HepG2 (cell line): ENCODE measurements around the gene THAP5. TPM values are rescaled to one million over a fixed set of nuclear protein-coding genes. Genes with fewer than 3 reads are reported as not detected.

ENCODE experiments used
- ATAC-seq: fragments of 200-7000 bp; cut with Tn5 transposase; 3 replicates; pipeline ENCODE4 v1.9.1; 2020; ENCODE audit warnings: mild to moderate bottlenecking, moderate library complexity
- BruUV-seq: library from RNA; stranded (reverse); fragments of 400-500 nt; replicated peaks from 2 replicates; lab custom pipeline; 2021; lab: Mats Ljungman, UMichigan
- CTCF ChIA-PET: fragments of 300-600 bp; formaldehyde crosslinking; extraction: SDS; loops from one replicate; lab custom pipeline; 2021; ENCODE audit warnings: low total read pairs, inconsistent platforms, low intra/inter-chr PET ratio; lab: Yijun Ruan, JAX
- POLR2A ChIA-PET: fragments of 350-600 bp; sonication (Branson Sonifier 250); formaldehyde crosslinking; loops from one replicate; lab custom pipeline; 2020; ENCODE audit warnings: antibody characterized with exemption, inconsistent platforms; lab: Yijun Ruan, JAX
- DNase-seq: peaks from one replicate; pipeline ENCODE4 v3.0.0-alpha.2; 2015; ENCODE audit warnings: low spot score
- FAIRE-seq: peaks from 3 replicates; lab custom pipeline; 2011; peaks lifted over from hg19 to GRCh38; lab: Jason Lieb, UNC
- H2AFZ ChIP-seq: one replicate; pipeline ENCODE4 v1.6.1; 2011; ENCODE audit warnings: low read length, inconsistent platforms
- H3K27ac ChIP-seq: fragments of 300-600 bp; 3 replicates; pipeline ENCODE4 v1.8.0; 2011; ENCODE audit warnings: mixed run types, mild to moderate bottlenecking, mixed read lengths, low read length, inconsistent platforms; ENCODE audit not compliant: insufficient read depth; ENCODE audit errors: extremely low read length
- H3K27me3 ChIP-seq, 2 experiments: fragments of 200-600 bp in 1 of 2; 2 replicates in 1 of 2; 3 replicates in 1 of 2; pipeline versions ENCODE4 v1.6.0 to v1.8.0; 2011; ENCODE audit warnings: low read length in 2 of 2, mild to moderate bottlenecking in 2 of 2, moderate library complexity in 2 of 2, inconsistent platforms in 1 of 2; ENCODE audit not compliant: insufficient read depth in 2 of 2, control insufficient read depth in 1 of 2
- H3K36me3 ChIP-seq, 2 experiments: fragments of 200-600 bp in 1 of 2; replicated peaks in 1 of 2; 2 replicates in 1 of 2; 3 replicates in 1 of 2; pipeline versions ENCODE4 v1.5.1 to v1.8.0; 2011; ENCODE audit warnings: low read length in 2 of 2, inconsistent platforms in 1 of 2; ENCODE audit not compliant: insufficient read depth in 2 of 2, control insufficient read depth in 1 of 2
- H3K4me1 ChIP-seq: 2 replicates; pipeline ENCODE4 v1.5.1; 2012; ENCODE audit warnings: low read length, inconsistent platforms; ENCODE audit not compliant: insufficient read depth
- H3K4me2 ChIP-seq: 2 replicates; pipeline ENCODE4 v1.6.0; 2011; ENCODE audit warnings: low read depth, low read length, inconsistent platforms
- H3K4me3 ChIP-seq, 3 experiments: fragments of 200-600 bp in 1 of 3; sonication (generic), shearing (Covaris generic) in 1 of 3; replicated peaks in 1 of 3; 2 replicates each; pipeline ENCODE4 v1.5.1; 2011 to 2016; ENCODE audit warnings: low read length in 3 of 3, inconsistent platforms in 2 of 3, low read depth in 2 of 3, mild to moderate bottlenecking in 2 of 3, control low read depth in 1 of 3, mixed read lengths in 1 of 3; ENCODE audit not compliant: insufficient read depth in 1 of 3
- H3K79me2 ChIP-seq: one replicate; pipeline ENCODE4 v1.6.1; 2011; ENCODE audit warnings: low read length, inconsistent platforms; ENCODE audit not compliant: insufficient read depth
- H3K9ac ChIP-seq: 2 replicates; pipeline ENCODE4 v1.6.0; 2011; ENCODE audit warnings: mild to moderate bottlenecking, low read depth, low read length, inconsistent platforms; ENCODE audit not compliant: insufficient read depth
- H3K9me3 ChIP-seq: 2 replicates; pipeline ENCODE4 v1.5.1; 2012; ENCODE audit warnings: mild to moderate bottlenecking, low read length
- H4K20me1 ChIP-seq: 2 replicates; pipeline ENCODE4 v1.6.0; 2011; ENCODE audit warnings: inconsistent platforms, mild to moderate bottlenecking, low read length, moderate library complexity; ENCODE audit not compliant: insufficient read depth
- BHLHE40 ChIP-seq: IDR thresholded peaks from 2 replicates; pipeline ENCODE4 v1.6.1; 2011; ENCODE audit warnings: low read length, improper control_type of control experiment
- GZF1 ChIP-seq: sonication (generic); formaldehyde crosslinking; IDR thresholded peaks from 2 replicates; pipeline ENCODE4 v1.5.1; 2020; ENCODE audit warnings: mild to moderate bottlenecking, missing genetic modification reagents
- HOXA5 ChIP-seq: sonication (generic); formaldehyde crosslinking; IDR thresholded peaks from 2 replicates; pipeline ENCODE4 v1.4.0; 2020; ENCODE audit warnings: missing genetic modification reagents
- MAFG ChIP-seq: sonication (generic); formaldehyde crosslinking; IDR thresholded peaks from 2 replicates; pipeline ENCODE4 v1.5.1; 2020; ENCODE audit warnings: mild to moderate bottlenecking, missing genetic modification reagents
- STAT6 ChIP-seq: sonication (generic); formaldehyde crosslinking; IDR thresholded peaks from 2 replicates; pipeline ENCODE4 v1.4.0; 2020; ENCODE audit warnings: missing genetic modification reagents, mild to moderate bottlenecking, borderline replicate concordance
- TAF15 ChIP-seq: fragments of 200-400 bp; formaldehyde crosslinking; IDR thresholded peaks from one replicate; pipeline ENCODE4 v1.6.1; 2018; ENCODE audit warnings: mild to moderate bottlenecking, low read depth, low read length; ENCODE audit not compliant: poor library complexity, severe bottlenecking
- TEF ChIP-seq: sonication (generic); formaldehyde crosslinking; IDR thresholded peaks from 2 replicates; pipeline ENCODE4 v1.5.0; 2020; ENCODE audit warnings: missing genetic modification reagents
- ZNF30 ChIP-seq: sonication (generic); formaldehyde crosslinking; IDR thresholded peaks from 2 replicates; pipeline ENCODE4 v1.5.0; 2020; ENCODE audit warnings: mild to moderate bottlenecking, missing genetic modification reagents
- ZNF44 ChIP-seq: sonication (generic); formaldehyde crosslinking; IDR thresholded peaks from 2 replicates; pipeline ENCODE4 v1.5.1; 2020; ENCODE audit warnings: mild to moderate bottlenecking, missing genetic modification reagents
- ZNF512 ChIP-seq: sonication (generic); formaldehyde crosslinking; IDR thresholded peaks from 2 replicates; pipeline ENCODE4 v1.4.0; 2020; ENCODE audit warnings: mild to moderate bottlenecking, missing genetic modification reagents
- ZNF546 ChIP-seq: sonication (generic); formaldehyde crosslinking; conservative IDR thresholded peaks from 2 replicates; pipeline ENCODE4 v1.8.1; 2023; ENCODE audit warnings: mild to moderate bottlenecking, missing genetic modification reagents
- ZNF572 ChIP-seq: sonication (generic); formaldehyde crosslinking; IDR thresholded peaks from 2 replicates; pipeline ENCODE4 v1.5.1; 2020; ENCODE audit warnings: mild to moderate bottlenecking, missing genetic modification reagents
- ZNF644 ChIP-seq: IDR thresholded peaks from 2 replicates; pipeline ENCODE4 v1.6.1; 2016; ENCODE audit warnings: low read depth
- ZNF674 ChIP-seq: sonication (generic); formaldehyde crosslinking; IDR thresholded peaks from 2 replicates; pipeline ENCODE4 v1.5.0; 2020; ENCODE audit warnings: low read depth, mild to moderate bottlenecking, missing genetic modification reagents
- ZNF768 ChIP-seq: sonication (generic); formaldehyde crosslinking; IDR thresholded peaks from 2 replicates; pipeline ENCODE4 v1.4.0; 2020; ENCODE audit warnings: missing genetic modification reagents
- ZNF772 ChIP-seq: sonication (generic); formaldehyde crosslinking; IDR thresholded peaks from 2 replicates; pipeline ENCODE4 v1.5.0; 2020; ENCODE audit warnings: mild to moderate bottlenecking, missing genetic modification reagents
- ZNF777 ChIP-seq: sonication (generic); formaldehyde crosslinking; IDR thresholded peaks from 2 replicates; pipeline ENCODE4 v1.4.0; 2020; ENCODE audit warnings: missing genetic modification reagents
- WGBS: methylation state at CpG from one replicate; pipeline ENCODE4 v1.1.6; 2017; ENCODE audit warnings: low lambda C conversion rate; 5-methylcytosine and 5-hydroxymethylcytosine counted together
- in situ Hi-C: cut with HindIII; loops from 2 replicates; pipeline ENCODE4 v1.10.0; 2017; ENCODE audit warnings: low pct_unique_long_range_greater_than_20kb; ENCODE audit not compliant: extremely low pct_ligation_motif_present
- intact Hi-C: fragments of 100-400 bp; cut with micrococcal nuclease; formaldehyde crosslinking; loops from one replicate; pipeline ENCODE4 v1.10.0; 2022; ENCODE audit not compliant: unreplicated experiment
- polyA plus RNA-seq, 8 experiments: library from polyadenylated mRNA; depleted of rRNA in 3 of 8; stranded (reverse) in 7 of 8; unstranded in 1 of 8; fragments of >200 nt; fragmentation: Illumina TruSeq in 4 of 8; extraction: Trizol in 4 of 8; gene quantifications; 2 replicates each; pipeline versions ENCODE4 v1.2.1 to v1.2.3, GENCODE V29; 2011 to 2016; ENCODE audit warnings: low read depth in 4 of 8, missing spikeins in 1 of 8, mixed read lengths in 1 of 8; ENCODE audit not compliant: insufficient read depth in 1 of 8
- total RNA-seq, 5 experiments: library from RNA; depleted of rRNA; stranded (reverse); fragments of >200 nt; fragmentation: Illumina TruSeq; extraction: Trizol; gene quantifications; 2 replicates each; pipeline ENCODE4 v1.2.3, GENCODE V29; 2016; ENCODE audit warnings: low read depth in 1 of 5
- TF ChIP-seq, protein P1 (sequence below): sonication (generic); formaldehyde crosslinking; IDR thresholded peaks from 2 replicates; pipeline ENCODE4 v1.8.0; 2022; ENCODE audit warnings: mild to moderate bottlenecking, missing genetic modification reagents

THAP5 gene
- total and polyA plus RNA-seq, 2 of the 13 experiments (the other 11 are each of a cell fraction or from before 2014, with no cell fraction given) = 3.6 to 11.8 TPM

DNA sequence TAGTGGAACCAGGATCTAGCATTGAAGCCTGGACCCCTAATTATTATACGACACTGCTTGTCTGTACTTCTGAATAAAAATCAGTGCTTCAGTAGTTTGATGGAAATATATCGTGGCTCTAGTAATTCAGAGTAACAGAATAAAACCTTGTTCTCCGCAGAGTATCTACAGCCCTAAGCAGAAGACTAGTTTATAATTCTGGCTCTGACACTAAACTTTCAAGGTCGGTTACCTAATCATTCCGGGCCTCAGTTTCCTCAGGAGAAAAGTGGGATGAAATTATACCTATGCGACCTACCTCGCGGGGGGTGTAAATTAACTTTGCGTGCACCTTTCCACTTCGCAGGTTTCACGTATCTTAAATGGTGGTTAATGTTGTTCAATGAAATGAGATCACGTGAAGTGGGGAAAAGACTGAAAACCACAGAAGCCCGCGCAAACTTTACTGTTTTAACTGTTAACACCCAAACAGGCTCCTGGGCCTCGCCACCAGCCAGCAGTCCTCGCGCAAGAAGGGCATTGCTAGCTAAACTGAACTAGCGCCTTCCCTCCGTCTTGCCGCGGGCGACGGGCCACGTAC lies 615 bp downstream of the THAP5 start:
- peak overlapping the region; percentile 95 for H3K27ac ChIP-seq
- ATAC-seq (no peak), DNase-seq (no peak), FAIRE-seq (no peak)
- peak overlapping the region; percentile 72 to 99 (median 79) for H3K4me3 ChIP-seq
- in situ Hi-C loops = no loop called here
- H2AFZ ChIP-seq = peak overlapping the region; percentile 43
- H3K79me2 ChIP-seq = peaks cover 61% of the 10 kb centered on the region
- peaks cover 4% of the 10 kb centered on the region for H4K20me1 ChIP-seq
- intact Hi-C loops = loop anchor here (1.0 kb wide), 1 partner anchor 43 kb away; the partner anchor contains the start of gene PNPLA8
- H3K27me3 ChIP-seq = no peaks in the 10 kb centered on the region; a peak in 1 of 5 replicates
- 1% methylated on average over 16 of the region's 24 CpGs for WGBS
- no peaks in the 10 kb centered on the region for H3K9me3 ChIP-seq
- TSS peak; percentile 72 for BruUV-seq
- ChIA-PET CTCF (no interaction called here), POLR2A (interaction anchor here (1.1 to 2.6 kb wide), 5 partner anchors 9 to 1400 kb away, joined by 3 to 49 read pairs (median 5); partner anchors contain the start of genes HBP1 and PNPLA8)
- H3K9ac ChIP-seq = peak overlapping the region; percentile 95
- peaks cover 0 to 6% of the 10 kb centered on the region in 2 experiments; a peak in 2 of 5 replicates for H3K36me3 ChIP-seq
- peaks cover 45% of the 10 kb centered on the region for H3K4me1 ChIP-seq
- peak overlapping the region; percentile 76 for H3K4me2 ChIP-seq
- TF ChIP-seq TEF (CRISPR knock-in tag) = 0 out of 2 replicates have a peak, but pooled peaks have one; percentile 16
- 0 out of 2 replicates have a peak, but pooled peaks have one; percentile 3 for TF ChIP-seq ZNF546
- TF ChIP-seq ZNF674 (CRISPR knock-in tag) = peak; percentile 41; the same call in 1 of the 2 replicates
- TF ChIP-seq, protein P1, sequence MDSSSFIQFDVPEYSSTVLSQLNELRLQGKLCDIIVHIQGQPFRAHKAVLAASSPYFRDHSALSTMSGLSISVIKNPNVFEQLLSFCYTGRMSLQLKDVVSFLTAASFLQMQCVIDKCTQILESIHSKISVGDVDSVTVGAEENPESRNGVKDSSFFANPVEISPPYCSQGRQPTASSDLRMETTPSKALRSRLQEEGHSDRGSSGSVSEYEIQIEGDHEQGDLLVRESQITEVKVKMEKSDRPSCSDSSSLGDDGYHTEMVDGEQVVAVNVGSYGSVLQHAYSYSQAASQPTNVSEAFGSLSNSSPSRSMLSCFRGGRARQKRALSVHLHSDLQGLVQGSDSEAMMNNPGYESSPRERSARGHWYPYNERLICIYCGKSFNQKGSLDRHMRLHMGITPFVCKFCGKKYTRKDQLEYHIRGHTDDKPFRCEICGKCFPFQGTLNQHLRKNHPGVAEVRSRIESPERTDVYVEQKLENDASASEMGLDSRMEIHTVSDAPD = 0 out of 2 replicates have a peak, but pooled peaks have one; percentile 9
- TF ChIP-seq BHLHE40 = 0 out of 2 replicates have a peak, but pooled peaks have one; percentile 7
- TF ChIP-seq ZNF30 (CRISPR knock-in tag) = peak; percentile 29; the same call in 1 of the 2 replicates
- no peak for TF ChIP-seq ZNF644 (CRISPR knock-in tag)
- peak; percentile 5 for TF ChIP-seq TAF15
- no peak for TF ChIP-seq GZF1 (CRISPR knock-in tag)
- TF ChIP-seq ZNF777 (CRISPR knock-in tag) = no peak
- TF ChIP-seq STAT6 (CRISPR knock-in tag) = 0 out of 2 replicates have a peak, but pooled peaks have one; percentile 11
- TF ChIP-seq ZNF772 (CRISPR knock-in tag) = no peak
- TF ChIP-seq ZNF44 (CRISPR knock-in tag) = 0 out of 2 replicates have a peak, but pooled peaks have one; percentile 7
- TF ChIP-seq ZNF768 (CRISPR knock-in tag) = 0 out of 2 replicates have a peak, but pooled peaks have one; percentile 23
- TF ChIP-seq HOXA5 (CRISPR knock-in tag) = no peak
- peak; percentile 72; the same call in 1 of the 2 replicates for TF ChIP-seq ZNF572 (CRISPR knock-in tag)
- TF ChIP-seq ZNF512 = peak; percentile 76; the same call in 1 of the 2 replicates
- peak; percentile 52; the same call in 1 of the 2 replicates for TF ChIP-seq MAFG (CRISPR knock-in tag)
